Transverse colon (tissue), 4 donors: ENCODE measurements around the gene SLC6A8.

Experiments
- EP300 ChIP-seq: sonication (generic); formaldehyde crosslinking; IDR thresholded peaks from one replicate; pipeline ENCODE4 v1.6.1; 2017; ENCODE audit warnings: antibody characterized with exemption, low read depth
- POLR2A ChIP-seq: fragments of 450-650 bp; IDR thresholded peaks from one replicate; pipeline ENCODE4 v1.6.1; 2016; ENCODE audit warnings: antibody characterized with exemption, mild to moderate bottlenecking, moderate library complexity
- POLR2AphosphoS5 ChIP-seq, 3 donors: sonication (generic); formaldehyde crosslinking; IDR thresholded peaks; one replicate each; pipeline ENCODE4 v1.6.1; 2016; ENCODE audit warnings: antibody characterized with exemption in 3 of 3
- TF ChIP-seq, protein P1 (sequence below), 5 experiments: fragments of 200-600 bp in 3 of 5; fragments of 450-650 bp in 2 of 5; sonication (generic) in 3 of 5; IDR thresholded peaks; 1 replicate in 2 of 5; 2 replicates in 3 of 5; pipeline ENCODE4 v1.5.1; 2016 to 2017; ENCODE audit warnings: antibody characterized with exemption in 5 of 5, inconsistent platforms in 3 of 5, mild to moderate bottlenecking in 2 of 5, moderate library complexity in 1 of 5

DNA sequence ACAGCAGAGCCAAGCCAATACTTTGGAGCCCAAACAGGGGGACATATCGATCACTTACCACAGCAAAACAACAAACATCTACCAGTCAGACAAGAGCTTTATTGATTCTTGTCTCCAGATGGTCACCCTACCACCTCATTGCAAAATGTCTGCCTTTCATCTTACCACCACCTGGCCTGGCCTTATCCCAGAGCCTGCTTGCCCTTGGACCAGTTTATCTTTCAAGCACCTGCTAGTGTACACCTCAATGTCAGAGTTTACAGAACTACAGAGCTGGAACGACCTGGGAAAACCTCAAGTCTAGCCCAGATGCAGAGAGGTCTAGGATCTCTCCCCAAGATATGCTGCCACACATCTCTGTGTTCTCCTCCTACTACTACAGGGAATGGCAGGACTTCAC lies 32.0 kb downstream of the SLC6A8 start:
- TF ChIP-seq, protein P1, sequence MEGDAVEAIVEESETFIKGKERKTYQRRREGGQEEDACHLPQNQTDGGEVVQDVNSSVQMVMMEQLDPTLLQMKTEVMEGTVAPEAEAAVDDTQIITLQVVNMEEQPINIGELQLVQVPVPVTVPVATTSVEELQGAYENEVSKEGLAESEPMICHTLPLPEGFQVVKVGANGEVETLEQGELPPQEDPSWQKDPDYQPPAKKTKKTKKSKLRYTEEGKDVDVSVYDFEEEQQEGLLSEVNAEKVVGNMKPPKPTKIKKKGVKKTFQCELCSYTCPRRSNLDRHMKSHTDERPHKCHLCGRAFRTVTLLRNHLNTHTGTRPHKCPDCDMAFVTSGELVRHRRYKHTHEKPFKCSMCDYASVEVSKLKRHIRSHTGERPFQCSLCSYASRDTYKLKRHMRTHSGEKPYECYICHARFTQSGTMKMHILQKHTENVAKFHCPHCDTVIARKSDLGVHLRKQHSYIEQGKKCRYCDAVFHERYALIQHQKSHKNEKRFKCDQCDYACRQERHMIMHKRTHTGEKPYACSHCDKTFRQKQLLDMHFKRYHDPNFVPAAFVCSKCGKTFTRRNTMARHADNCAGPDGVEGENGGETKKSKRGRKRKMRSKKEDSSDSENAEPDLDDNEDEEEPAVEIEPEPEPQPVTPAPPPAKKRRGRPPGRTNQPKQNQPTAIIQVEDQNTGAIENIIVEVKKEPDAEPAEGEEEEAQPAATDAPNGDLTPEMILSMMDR (IDR thresholded peaks at IDR 0.05): no peak
- TF ChIP-seq POLR2A: no peak
- no peak for TF ChIP-seq EP300
- TF ChIP-seq POLR2AphosphoS5 (IDR thresholded peaks at IDR 0.05): no peak
